Adrenal gland (tissue), 12 donors: ENCODE measurements around the gene SBF2. TPM values are rescaled to one million over a fixed set of nuclear protein-coding genes. Genes with fewer than 3 reads are reported as not detected.

Experiments used
- DNase-seq, 7 donors: peaks; one replicate each; pipeline ENCODE4 v3.0.0-alpha.2; 2019 to 2020
- H3K27ac ChIP-seq, 5 donors: fragments of 200-600 bp; sonication (generic) in 4 of 5; 1 replicate in 3 of 5; 2 replicates in 2 of 5; pipeline versions ENCODE4 v1.5.1 to v1.8.0; 2016 to 2020; ENCODE audit warnings: mild to moderate bottlenecking in 1 of 5
- H3K27me3 ChIP-seq: fragments of 200-600 bp; 2 replicates; pipeline ENCODE4 v1.8.0; 2021
- H3K36me3 ChIP-seq, 2 donors: fragments of 200-600 bp; replicated peaks in 1 of 2; 1 replicate in 1 of 2; 2 replicates in 1 of 2; pipeline versions ENCODE4 v1.5.1 to v1.8.0; 2018 to 2022
- H3K4me1 ChIP-seq, 2 donors: fragments of 200-600 bp; replicated peaks in 1 of 2; 1 replicate in 1 of 2; 2 replicates in 1 of 2; pipeline versions ENCODE4 v1.5.1 to v1.8.0; 2018 to 2021
- H3K4me3 ChIP-seq, 4 donors: fragments of 200-600 bp; sonication (generic) in 3 of 4; one replicate each; pipeline ENCODE4 v1.5.1; 2016 to 2018
- H3K9me3 ChIP-seq, 3 donors: fragments of 200-600 bp; sonication (generic) in 1 of 3; replicated peaks in 1 of 3; 1 replicate in 2 of 3; 2 replicates in 1 of 3; pipeline versions ENCODE4 v1.5.1 to v1.8.0; 2016 to 2021
- POLR2A ChIP-seq, 2 donors: fragments of 450-650 bp; IDR thresholded peaks; one replicate each; pipeline ENCODE4 v1.6.1; 2017; ENCODE audit warnings: antibody characterized with exemption in 2 of 2, mild to moderate bottlenecking in 2 of 2, moderate library complexity in 1 of 2
- WGBS, 4 donors: extraction: QIAGEN DNeasy Blood & Tissue Kit in 2 of 4; methylation state at CpG; one replicate each; pipeline versions ENCODE4 v1.1.5 to v1.1.7; 2013 to 2017; 5-methylcytosine and 5-hydroxymethylcytosine counted together
- intact Hi-C, 2 donors: fragments of 100-400 bp; cut with DNase I; formaldehyde crosslinking; loops; one replicate each; pipeline versions ENCODE4 v1.14.1 to v1.15.0; 2022 to 2023
- polyA plus RNA-seq, 3 donors: library from polyadenylated mRNA; stranded (reverse); fragments of 200-250 nt in 2 of 3; fragments of 350-450 nt in 1 of 3; fragmentation: Illumina TruSeq in 1 of 3; extraction: RNeasy Lipid Tissue Mini Kit (QIAGEN cat#74804) in 1 of 3; gene quantifications; one replicate each; pipeline ENCODE4 v1.2.3, GENCODE V29; 2013 to 2014
- total RNA-seq, 9 donors: library from RNA; depleted of rRNA in 4 of 9; stranded (reverse); fragments of >200 nt in 4 of 9; fragments of 120-200 nt in 1 of 9; fragmentation: NEBNext Ultra II Directional in 1 of 9; extraction: Animal tissue kit (Norgen Biotek cat#: 25700) in 1 of 9; gene quantifications; one replicate each; pipeline versions ENCODE4 v1.1.0 to v1.2.4, GENCODE V29; 2013 to 2023
- TF ChIP-seq, protein P1 (sequence below), 6 experiments: fragments of 450-650 bp in 4 of 6; fragments of 200-600 bp in 2 of 6; sonication (generic) in 1 of 6; IDR thresholded peaks; 1 replicate in 5 of 6; 2 replicates in 1 of 6; pipeline versions ENCODE4 v1.5.1 to v1.8.0; 2016 to 2021; ENCODE audit warnings: antibody characterized with exemption in 6 of 6, mild to moderate bottlenecking in 2 of 6, moderate library complexity in 1 of 6
- donor health status: healthy with polysubstance abuse.
- donor health status: Bipolar disorder and iron deficiency.
- donor health status: DM: yes; HTN: yes; CAD: no.
- donor health status: DM: no; HTN: no; CAD: no.
- donor health status: DM: no; HTN: no; CAD: no.
- donor health status: DM: yes; HTN: yes; CAD: no.

The SBF2 gene
- total and polyA plus RNA-seq, 12 donors, result 12.5 to 66.7 (median 38.0) TPM

DNA sequence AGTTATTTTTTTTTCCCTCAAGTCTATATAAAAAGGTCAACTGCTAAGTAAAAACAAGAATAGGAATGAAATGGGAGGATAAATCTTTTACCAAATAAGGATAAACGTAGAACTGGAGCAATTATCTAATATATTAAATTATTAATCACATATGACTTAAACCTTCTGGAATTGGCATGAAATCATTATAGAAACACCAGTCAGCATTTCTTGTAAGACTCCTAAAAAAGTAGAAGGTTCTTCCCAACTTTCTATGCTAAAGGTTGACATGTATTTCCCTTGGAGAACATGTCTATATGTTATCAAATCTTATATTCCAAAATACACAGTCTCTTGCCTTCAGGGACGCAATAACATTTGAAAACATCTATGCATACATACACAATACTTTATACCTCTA is 143.2 kb downstream of the SBF2 start:
- Histone ChIP-seq H3K27ac (no peak overlapping the region), H3K36me3 (no peaks in the 10 kb centered on the region), H3K4me1 (no peaks in the 10 kb centered on the region), H3K9me3 (peaks cover 0 to 8% (median 0%) of the 10 kb centered on the region in 3 donors), H3K27me3 (no peaks in the 10 kb centered on the region), H3K4me3 (no peak overlapping the region)
- WGBS, 4 donors, result 82 to 91% (median 84%) methylated on average over 2 of the region's 2 CpGs
- TF ChIP-seq, protein P1, sequence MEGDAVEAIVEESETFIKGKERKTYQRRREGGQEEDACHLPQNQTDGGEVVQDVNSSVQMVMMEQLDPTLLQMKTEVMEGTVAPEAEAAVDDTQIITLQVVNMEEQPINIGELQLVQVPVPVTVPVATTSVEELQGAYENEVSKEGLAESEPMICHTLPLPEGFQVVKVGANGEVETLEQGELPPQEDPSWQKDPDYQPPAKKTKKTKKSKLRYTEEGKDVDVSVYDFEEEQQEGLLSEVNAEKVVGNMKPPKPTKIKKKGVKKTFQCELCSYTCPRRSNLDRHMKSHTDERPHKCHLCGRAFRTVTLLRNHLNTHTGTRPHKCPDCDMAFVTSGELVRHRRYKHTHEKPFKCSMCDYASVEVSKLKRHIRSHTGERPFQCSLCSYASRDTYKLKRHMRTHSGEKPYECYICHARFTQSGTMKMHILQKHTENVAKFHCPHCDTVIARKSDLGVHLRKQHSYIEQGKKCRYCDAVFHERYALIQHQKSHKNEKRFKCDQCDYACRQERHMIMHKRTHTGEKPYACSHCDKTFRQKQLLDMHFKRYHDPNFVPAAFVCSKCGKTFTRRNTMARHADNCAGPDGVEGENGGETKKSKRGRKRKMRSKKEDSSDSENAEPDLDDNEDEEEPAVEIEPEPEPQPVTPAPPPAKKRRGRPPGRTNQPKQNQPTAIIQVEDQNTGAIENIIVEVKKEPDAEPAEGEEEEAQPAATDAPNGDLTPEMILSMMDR (IDR thresholded peaks at IDR 0.05), result no peak
- no peak for TF ChIP-seq POLR2A (IDR thresholded peaks at IDR 0.05)
- no peak for DNase-seq
- intact Hi-C loops, result no loop called here

- peaks cover 0 to 8% (median 0%) of the 10 kb centered on the region in 3 donors for H3K9me3 ChIP-seq
- no peak for DNase-seq
- TF ChIP-seq POLR2A (IDR thresholded peaks at IDR 0.05), result no peak
- TF ChIP-seq, protein P1 (IDR thresholded peaks at IDR 0.05), result no peak
- H3K4me3 ChIP-seq, result no peak overlapping the region
- H3K36me3 ChIP-seq, result no peaks in the 10 kb centered on the region
- H3K27me3 ChIP-seq, result no peaks in the 10 kb centered on the region
- H3K4me1 ChIP-seq, result no peaks in the 10 kb centered on the region
- no peak overlapping the region for H3K27ac ChIP-seq
- intact Hi-C loops, result no loop called here
These were observed 144.5 kb downstream of the SBF2 start for GRCh38 chr11:10149553-10149952.

DNA sequence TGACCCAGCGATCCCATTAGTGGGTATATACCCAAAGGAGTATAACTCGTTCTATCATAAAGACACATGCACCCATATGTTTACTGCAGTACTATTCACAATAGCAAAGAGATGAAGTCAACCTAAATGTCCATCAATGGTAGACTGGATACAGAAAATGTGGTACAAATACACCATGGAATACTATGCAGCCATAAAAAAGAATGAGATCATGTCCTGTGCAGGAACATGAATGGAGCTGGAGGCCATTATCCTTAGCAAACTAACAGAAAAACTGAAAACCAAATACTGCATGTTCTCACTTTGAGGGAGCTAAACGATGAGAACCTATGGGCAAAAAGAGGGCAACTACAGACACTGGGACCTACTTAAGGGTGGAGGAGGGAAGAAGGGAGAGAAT is 146.8 kb downstream of the SBF2 start:
- H3K4me1 ChIP-seq, result no peaks in the 10 kb centered on the region
- intact Hi-C loops, result no loop called here
- no peaks in the 10 kb centered on the region for H3K27me3 ChIP-seq
- no peaks in the 10 kb centered on the region for H3K36me3 ChIP-seq
- WGBS, 4 donors, result 91 to 97% (median 95%) methylated on average over 3 of the region's 3 CpGs
- H3K27ac ChIP-seq, result no peak overlapping the region
- no peak for TF ChIP-seq POLR2A (IDR thresholded peaks at IDR 0.05)
- TF ChIP-seq, protein P1 (IDR thresholded peaks at IDR 0.05), result no peak
- peaks cover 0 to 8% (median 0%) of the 10 kb centered on the region in 3 donors for H3K9me3 ChIP-seq
- no peak for DNase-seq
- no peak overlapping the region for H3K4me3 ChIP-seq

DNA sequence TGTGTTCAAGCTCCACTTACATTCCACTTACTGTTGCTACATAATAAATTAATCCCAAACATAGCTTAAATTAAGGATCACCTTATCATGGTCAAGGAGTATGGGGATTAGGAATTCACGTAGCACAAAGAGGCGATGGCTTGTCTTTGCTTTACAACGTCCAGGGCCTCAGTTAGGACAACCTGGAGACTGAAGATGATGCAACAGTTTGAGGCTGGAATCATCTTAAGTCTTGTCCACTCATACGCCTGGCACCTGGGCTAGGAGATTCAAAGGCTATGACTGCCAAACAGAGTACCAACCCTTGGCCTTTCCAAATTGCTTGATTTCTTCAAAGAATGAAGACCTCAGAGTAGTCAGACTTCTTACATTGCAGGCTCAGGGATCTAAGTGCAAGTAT is 149.1 kb downstream of the SBF2 start:
- H3K36me3 ChIP-seq, result no peaks in the 10 kb centered on the region
- no peak overlapping the region for H3K27ac ChIP-seq
- WGBS, 4 donors, result 90 to 97% (median 92%) methylated on average over 4 of the region's 4 CpGs
- peaks cover 3 to 4% of the 10 kb centered on the region in 2 donors for H3K4me1 ChIP-seq
- no peaks in the 10 kb centered on the region for H3K9me3 ChIP-seq
- no peak for DNase-seq
- no peak overlapping the region for H3K4me3 ChIP-seq
- H3K27me3 ChIP-seq, result no peaks in the 10 kb centered on the region
- TF ChIP-seq, protein P1 (IDR thresholded peaks at IDR 0.05), result no peak
- TF ChIP-seq POLR2A (IDR thresholded peaks at IDR 0.05), result no peak
- intact Hi-C loops, result no loop called here
